Panc1 (cell line): Measurements from ENCODE around the gene DIP2C. TPM values are rescaled to one million over a fixed set of nuclear protein-coding genes. Genes with fewer than 3 reads are reported as not detected.

Experiments used
- ATAC-seq: fragments of 200-7000 bp; cut with Tn5 transposase; 2 replicates; pipeline ENCODE4 v1.9.1; 2020; ENCODE audit warnings: mild to moderate bottlenecking, moderate library complexity
- BruUV-seq: library from RNA; stranded (reverse); fragments of 400-500 nt; replicated peaks from 2 replicates; lab custom pipeline; 2021; lab: Mats Ljungman, UMichigan
- CTCF ChIA-PET: fragments of 300-600 bp; sonication (Branson Sonifier 250); formaldehyde crosslinking; loops from one replicate; lab custom pipeline; 2022; ENCODE audit warnings: antibody characterized with exemption; lab: Charles Lee
- POLR2A ChIA-PET: fragments of 300-600 bp; sonication (Branson Sonifier 250); formaldehyde crosslinking; loops from one replicate; lab custom pipeline; 2022; ENCODE audit warnings: antibody characterized with exemption; lab: Charles Lee
- DNase-seq: peaks from one replicate; pipeline ENCODE4 v3.0.0-alpha.2; 2010; ENCODE audit warnings: low read depth, low spot score
- H3K27ac ChIP-seq: 2 replicates; pipeline ENCODE4 v1.5.1; 2011; ENCODE audit warnings: mild to moderate bottlenecking, low read length, inconsistent platforms
- H3K27me3 ChIP-seq: fragments of 200-500 bp; sonication (Bioruptor generic); 2 replicates; pipeline ENCODE4 v1.6.0; 2014; ENCODE audit warnings: low read length, inconsistent platforms; ENCODE audit not compliant: control insufficient read depth, insufficient read depth
- H3K36me3 ChIP-seq: fragments of 200-500 bp; sonication (Bioruptor generic); 2 replicates; pipeline ENCODE4 v1.5.1; 2014; ENCODE audit warnings: inconsistent platforms, mild to moderate bottlenecking, low read length, moderate library complexity; ENCODE audit not compliant: control insufficient read depth, insufficient read depth
- H3K4me1 ChIP-seq: 2 replicates; pipeline ENCODE4 v1.5.1; 2011; ENCODE audit warnings: inconsistent platforms, mild to moderate bottlenecking, low read length, moderate library complexity; ENCODE audit not compliant: control insufficient read depth, insufficient read depth
- H3K4me3 ChIP-seq, 2 experiments: 2 replicates each; pipeline ENCODE4 v1.5.1; 2011 to 2012; ENCODE audit warnings: low read depth in 2 of 2, low read length in 2 of 2, mild to moderate bottlenecking in 2 of 2, inconsistent platforms in 1 of 2, moderate library complexity in 1 of 2
- H3K9me3 ChIP-seq: fragments of 200-500 bp; sonication (Bioruptor generic); 2 replicates; pipeline ENCODE4 v1.5.1; 2014; ENCODE audit warnings: low read depth, mild to moderate bottlenecking, inconsistent platforms, low read length, moderate library complexity; ENCODE audit not compliant: control insufficient read depth, insufficient read depth
- CTCF ChIP-seq: fragments of 450-650 bp; IDR thresholded peaks from 2 replicates; pipeline ENCODE4 v1.5.1; 2017; ENCODE audit warnings: mild to moderate bottlenecking
- POLR2AphosphoS5 ChIP-seq: IDR thresholded peaks from 2 replicates; pipeline ENCODE4 v1.6.1; 2012; ENCODE audit warnings: mild to moderate bottlenecking, low read depth, low read length, moderate library complexity
- REST ChIP-seq, 2 experiments: IDR thresholded peaks; 2 replicates each; pipeline ENCODE4 v1.6.1; 2011 to 2012; ENCODE audit warnings: low read depth in 2 of 2, control low read depth in 1 of 2, low read length in 1 of 2, mild to moderate bottlenecking in 1 of 2, moderate library complexity in 1 of 2; ENCODE audit not compliant: insufficient read depth in 1 of 2
- SIN3A ChIP-seq: IDR thresholded peaks from 2 replicates; pipeline ENCODE4 v1.6.1; 2012; ENCODE audit warnings: low read depth, mild to moderate bottlenecking, low read length, moderate library complexity, borderline replicate concordance; ENCODE audit not compliant: insufficient read depth
- TCF7L2 ChIP-seq: IDR thresholded peaks from 2 replicates; pipeline ENCODE4 v1.6.1; 2011; ENCODE audit warnings: mild to moderate bottlenecking, low read depth, low read length, inconsistent platforms
- in situ Hi-C: cut with HindIII; loops from 2 replicates; pipeline ENCODE4 v1.10.0; 2016; ENCODE audit warnings: low sequenced_read_pairs, low pct_unique_long_range_greater_than_20kb
- intact Hi-C: fragments of 100-400 bp; cut with micrococcal nuclease; formaldehyde crosslinking; loops from one replicate; pipeline ENCODE4 v1.10.0; 2022; ENCODE audit not compliant: unreplicated experiment
- total RNA-seq: library from RNA; stranded (reverse); gene quantifications from one replicate; pipeline ENCODE4 v1.2.1, GENCODE V29; 2021; ENCODE audit not compliant: unreplicated experiment

DIP2C gene
- total RNA-seq, 1 experiment from 2014 or later = 13.2 TPM

GRCh38 chr10:725786-726185 lies 36.3 kb upstream of the DIP2C start:
- Histone ChIP-seq H3K27me3 (no peaks in the 10 kb centered on the region), H3K4me3 (no peak overlapping the region), H3K36me3 (no peaks in the 10 kb centered on the region), H3K4me1 (no peaks in the 10 kb centered on the region), H3K27ac (no peak overlapping the region), H3K9me3 (no peaks in the 10 kb centered on the region)
- no TSS peak for BruUV-seq
- no peak for DNase-seq
- intact Hi-C loops (no loop called here), in situ Hi-C loops (no loop called here)
- TF ChIP-seq CTCF (no peak), SIN3A (no peak), REST (IDR thresholded peaks at IDR 0.05; ENCODE audit: insufficient read depth in 1 of 2, low read depth in 2 of 2, low read length in 1 of 2) (no peak), TCF7L2 (no peak), POLR2AphosphoS5 (no peak)
- ChIA-PET POLR2A (no interaction called here), CTCF (no interaction called here)
- ATAC-seq = 0 out of 2 replicates have a peak, but pooled peaks have one; percentile 17

GRCh38 chr10:725302-725701 lies 35.8 kb upstream of the DIP2C start:
- intact Hi-C loops (no loop called here), in situ Hi-C loops (no loop called here)
- DNase-seq (no peak), ATAC-seq (no peak)
- H3K36me3 ChIP-seq = no peaks in the 10 kb centered on the region
- no peaks in the 10 kb centered on the region for H3K9me3 ChIP-seq
- CTCF ChIA-PET = no interaction called here
- H3K4me3 ChIP-seq = no peak overlapping the region
- no peak overlapping the region for H3K27ac ChIP-seq
- no TSS peak for BruUV-seq
- POLR2A ChIA-PET = no interaction called here
- H3K4me1 ChIP-seq = no peaks in the 10 kb centered on the region
- no peaks in the 10 kb centered on the region for H3K27me3 ChIP-seq
- TF ChIP-seq TCF7L2 (no peak), SIN3A (no peak), POLR2AphosphoS5 (no peak), CTCF (no peak), REST (IDR thresholded peaks at IDR 0.05; ENCODE audit: insufficient read depth in 1 of 2, low read depth in 2 of 2, low read length in 1 of 2) (no peak)
